Measurements from ENCODE around the gene MAD2L1BP.

MAD2L1BP gene

DNA sequence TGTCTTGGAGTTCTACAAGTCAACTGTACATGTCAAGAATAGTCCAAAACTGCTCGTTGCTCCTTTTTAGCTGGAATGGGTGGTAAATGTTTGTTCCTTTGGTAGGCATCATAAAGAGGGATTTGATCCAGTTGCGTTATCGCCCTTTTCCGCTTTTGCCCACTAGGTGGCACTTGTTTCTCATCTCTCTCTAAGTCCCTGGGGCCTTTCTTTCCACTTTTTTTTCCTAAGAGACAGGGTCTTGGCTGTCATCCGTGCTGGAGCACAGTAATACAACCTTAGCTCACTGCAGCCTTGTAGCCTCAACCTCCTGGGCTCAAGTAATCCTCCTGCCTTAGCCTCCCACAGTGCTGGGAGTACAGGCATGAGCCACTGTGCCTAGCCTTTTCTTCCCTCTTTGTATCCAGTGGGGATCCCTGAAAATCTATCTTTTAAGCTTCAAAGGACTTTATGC is 27.3 kb upstream of the MAD2L1BP start:
- Histone ChIP-seq H3K27ac (replicated peaks) (no peak overlapping the region), H3K27me3 (ENCODE audit: insufficient read depth, poor library complexity, severe bottlenecking) (no peaks in the 10 kb centered on the region), H3K4me3 (replicated peaks; ENCODE audit: insufficient read depth, low read length) (no peak overlapping the region)
- DNase-seq (ENCODE audit: low read depth in 1 of 2, low spot score in 1 of 2) = peak; percentile 37 to 62
- TF ChIP-seq, protein P1, sequence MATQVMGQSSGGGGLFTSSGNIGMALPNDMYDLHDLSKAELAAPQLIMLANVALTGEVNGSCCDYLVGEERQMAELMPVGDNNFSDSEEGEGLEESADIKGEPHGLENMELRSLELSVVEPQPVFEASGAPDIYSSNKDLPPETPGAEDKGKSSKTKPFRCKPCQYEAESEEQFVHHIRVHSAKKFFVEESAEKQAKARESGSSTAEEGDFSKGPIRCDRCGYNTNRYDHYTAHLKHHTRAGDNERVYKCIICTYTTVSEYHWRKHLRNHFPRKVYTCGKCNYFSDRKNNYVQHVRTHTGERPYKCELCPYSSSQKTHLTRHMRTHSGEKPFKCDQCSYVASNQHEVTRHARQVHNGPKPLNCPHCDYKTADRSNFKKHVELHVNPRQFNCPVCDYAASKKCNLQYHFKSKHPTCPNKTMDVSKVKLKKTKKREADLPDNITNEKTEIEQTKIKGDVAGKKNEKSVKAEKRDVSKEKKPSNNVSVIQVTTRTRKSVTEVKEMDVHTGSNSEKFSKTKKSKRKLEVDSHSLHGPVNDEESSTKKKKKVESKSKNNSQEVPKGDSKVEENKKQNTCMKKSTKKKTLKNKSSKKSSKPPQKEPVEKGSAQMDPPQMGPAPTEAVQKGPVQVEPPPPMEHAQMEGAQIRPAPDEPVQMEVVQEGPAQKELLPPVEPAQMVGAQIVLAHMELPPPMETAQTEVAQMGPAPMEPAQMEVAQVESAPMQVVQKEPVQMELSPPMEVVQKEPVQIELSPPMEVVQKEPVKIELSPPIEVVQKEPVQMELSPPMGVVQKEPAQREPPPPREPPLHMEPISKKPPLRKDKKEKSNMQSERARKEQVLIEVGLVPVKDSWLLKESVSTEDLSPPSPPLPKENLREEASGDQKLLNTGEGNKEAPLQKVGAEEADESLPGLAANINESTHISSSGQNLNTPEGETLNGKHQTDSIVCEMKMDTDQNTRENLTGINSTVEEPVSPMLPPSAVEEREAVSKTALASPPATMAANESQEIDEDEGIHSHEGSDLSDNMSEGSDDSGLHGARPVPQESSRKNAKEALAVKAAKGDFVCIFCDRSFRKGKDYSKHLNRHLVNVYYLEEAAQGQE (IDR thresholded peaks at IDR 0.05; ENCODE audit: insufficient replicate concordance, low read depth) = no peak
- TF ChIP-seq, protein P2, sequence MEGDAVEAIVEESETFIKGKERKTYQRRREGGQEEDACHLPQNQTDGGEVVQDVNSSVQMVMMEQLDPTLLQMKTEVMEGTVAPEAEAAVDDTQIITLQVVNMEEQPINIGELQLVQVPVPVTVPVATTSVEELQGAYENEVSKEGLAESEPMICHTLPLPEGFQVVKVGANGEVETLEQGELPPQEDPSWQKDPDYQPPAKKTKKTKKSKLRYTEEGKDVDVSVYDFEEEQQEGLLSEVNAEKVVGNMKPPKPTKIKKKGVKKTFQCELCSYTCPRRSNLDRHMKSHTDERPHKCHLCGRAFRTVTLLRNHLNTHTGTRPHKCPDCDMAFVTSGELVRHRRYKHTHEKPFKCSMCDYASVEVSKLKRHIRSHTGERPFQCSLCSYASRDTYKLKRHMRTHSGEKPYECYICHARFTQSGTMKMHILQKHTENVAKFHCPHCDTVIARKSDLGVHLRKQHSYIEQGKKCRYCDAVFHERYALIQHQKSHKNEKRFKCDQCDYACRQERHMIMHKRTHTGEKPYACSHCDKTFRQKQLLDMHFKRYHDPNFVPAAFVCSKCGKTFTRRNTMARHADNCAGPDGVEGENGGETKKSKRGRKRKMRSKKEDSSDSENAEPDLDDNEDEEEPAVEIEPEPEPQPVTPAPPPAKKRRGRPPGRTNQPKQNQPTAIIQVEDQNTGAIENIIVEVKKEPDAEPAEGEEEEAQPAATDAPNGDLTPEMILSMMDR (IDR thresholded peaks at IDR 0.05; ENCODE audit: insufficient read depth, low read length) = peak; percentile 80
- no peak for TF ChIP-seq SPI1 (IDR thresholded peaks at IDR 0.05; ENCODE audit: borderline replicate concordance, low read depth)

DNA sequence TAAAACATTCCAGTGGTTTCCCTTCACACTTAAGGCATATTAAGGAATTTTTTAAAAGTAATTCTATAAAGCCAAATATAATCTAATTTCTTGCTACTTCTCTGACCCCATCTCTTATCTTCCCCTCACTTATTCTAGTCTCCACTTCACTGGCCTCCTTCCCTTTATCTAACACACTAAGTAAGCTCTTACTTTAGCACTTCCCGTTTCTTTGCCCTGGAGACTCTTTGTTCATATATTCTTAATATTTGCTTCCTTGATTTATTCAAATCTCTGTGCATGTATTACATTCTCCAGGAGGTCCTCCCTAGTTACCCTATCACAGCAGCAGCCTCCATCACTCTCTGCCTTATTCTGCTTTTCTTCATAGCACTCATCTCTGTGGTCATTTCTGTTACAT is 26.8 kb upstream of the MAD2L1BP start:
- Histone ChIP-seq H3K27me3 (ENCODE audit: insufficient read depth, poor library complexity, severe bottlenecking) (no peaks in the 10 kb centered on the region), H3K27ac (replicated peaks) (no peak overlapping the region), H3K4me3 (replicated peaks; ENCODE audit: insufficient read depth, low read length) (no peak overlapping the region)
- DNase-seq (ENCODE audit: low read depth in 1 of 2, low spot score in 1 of 2) = peak in 1 of 2 experiments; percentile 19
- peak; percentile 98 for TF ChIP-seq SPI1 (IDR thresholded peaks at IDR 0.05; ENCODE audit: borderline replicate concordance, low read depth)
- TF ChIP-seq, protein P1 (IDR thresholded peaks at IDR 0.05; ENCODE audit: insufficient replicate concordance, low read depth) = no peak

DNA sequence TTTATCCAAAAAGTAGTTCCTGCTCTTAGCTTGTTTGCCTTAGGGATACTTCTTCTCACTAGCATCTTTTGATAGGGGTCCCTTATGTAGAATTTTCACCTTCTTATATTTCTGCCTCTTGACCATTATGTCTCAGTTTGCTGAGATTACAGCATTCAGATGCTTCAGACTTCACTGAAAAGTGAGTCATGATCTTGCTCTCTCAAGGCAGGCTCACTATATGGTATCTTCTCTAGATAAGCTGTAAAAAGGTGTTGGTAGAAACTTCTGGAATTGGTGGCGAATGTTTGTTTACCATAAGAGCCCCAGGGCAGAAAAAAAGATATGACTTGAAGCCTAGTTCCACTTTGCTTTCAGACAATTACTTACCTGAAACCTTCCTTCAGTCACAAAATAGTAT is 26.2 kb upstream of the MAD2L1BP start:
- Histone ChIP-seq H3K27ac (replicated peaks) (no peak overlapping the region), H3K4me3 (replicated peaks; ENCODE audit: insufficient read depth, low read length) (no peak overlapping the region), H3K27me3 (ENCODE audit: insufficient read depth, poor library complexity, severe bottlenecking) (no peaks in the 10 kb centered on the region)
- TF ChIP-seq GABPA (IDR thresholded peaks at IDR 0.05; ENCODE audit: low read depth) = no peak
- TF ChIP-seq, protein P1 (IDR thresholded peaks at IDR 0.05; ENCODE audit: insufficient replicate concordance, low read depth) = no peak
- TF ChIP-seq POLR2AphosphoS5 (IDR thresholded peaks at IDR 0.05; ENCODE audit: low read depth) = no peak
- TF ChIP-seq, protein P2 (IDR thresholded peaks at IDR 0.05; ENCODE audit: insufficient read depth, low read length) = no peak
- TF ChIP-seq SPI1 (IDR thresholded peaks at IDR 0.05; ENCODE audit: borderline replicate concordance, low read depth) = no peak
- DNase-seq (ENCODE audit: low read depth in 1 of 2, low spot score in 1 of 2) = no peak

GRCh38 chr6:43610431-43610830 is 25.2 kb upstream of the MAD2L1BP start:
- no peak for TF ChIP-seq SPI1 (IDR thresholded peaks at IDR 0.05; ENCODE audit: borderline replicate concordance, low read depth)
- no peak for TF ChIP-seq POLR2AphosphoS5 (IDR thresholded peaks at IDR 0.05; ENCODE audit: low read depth)
- TF ChIP-seq GABPA (IDR thresholded peaks at IDR 0.05; ENCODE audit: low read depth) = no peak
- TF ChIP-seq, protein P2 (IDR thresholded peaks at IDR 0.05; ENCODE audit: insufficient read depth, low read length) = no peak
- TF ChIP-seq, protein P1 (IDR thresholded peaks at IDR 0.05; ENCODE audit: insufficient replicate concordance, low read depth) = no peak
- no peak for DNase-seq (ENCODE audit: low read depth in 1 of 2, low spot score in 1 of 2)
- no peak overlapping the region for H3K4me3 ChIP-seq (replicated peaks; ENCODE audit: insufficient read depth, low read length)
- no peak overlapping the region for H3K27ac ChIP-seq (replicated peaks)
- H3K27me3 ChIP-seq (ENCODE audit: insufficient read depth, poor library complexity, severe bottlenecking) = no peaks in the 10 kb centered on the region

All from HL-60 (cell line).